WTC11 (cell line): ENCODE results near the gene PRSS27. TPM values are rescaled to one million over a fixed set of nuclear protein-coding genes. Genes with fewer than 3 reads are reported as not detected.

Source experiments
- ATAC-seq: fragments of 200-7000 bp; cut with Tn5 transposase; 2 replicates; pipeline ENCODE4 v1.10.0; 2021; ENCODE audit warnings: mild to moderate bottlenecking, moderate library complexity
- CTCF ChIA-PET: fragments of 300-600 bp; sonication (Branson Sonifier 250); formaldehyde crosslinking; loops from one replicate; lab custom pipeline; 2021; ENCODE audit warnings: antibody characterized with exemption; lab: Charles Lee
- POLR2A ChIA-PET: fragments of 350-600 bp; sonication (Branson Sonifier 250); formaldehyde crosslinking; loops from one replicate; lab custom pipeline; 2021; ENCODE audit warnings: antibody characterized with exemption; lab: Charles Lee
- DNase-seq: peaks from one replicate; pipeline ENCODE4 v3.0.0; 2021; ENCODE audit warnings: low spot score
- H3K27ac Mint-ChIP-seq: 2 replicates; pipeline ENCODE4 v1.8.0; 2021; ENCODE audit warnings: mixed read lengths
- H3K27me3 Mint-ChIP-seq: 2 replicates; pipeline ENCODE4 v1.8.0; 2021; ENCODE audit warnings: low read depth, mild to moderate bottlenecking, moderate library complexity, mixed read lengths
- H3K36me3 Mint-ChIP-seq: 2 replicates; pipeline ENCODE4 v1.8.0; 2021; ENCODE audit warnings: mixed read lengths
- H3K4me1 Mint-ChIP-seq: 2 replicates; pipeline ENCODE4 v1.8.0; 2022; ENCODE audit warnings: mixed read lengths
- H3K4me3 Mint-ChIP-seq: 2 replicates; pipeline ENCODE4 v1.8.0; 2021; ENCODE audit warnings: mild to moderate bottlenecking, moderate library complexity, mixed read lengths
- H3K9me3 Mint-ChIP-seq: 2 replicates; pipeline ENCODE4 v1.8.0; 2021; ENCODE audit warnings: mixed read lengths
- ESRRA ChIP-seq: sonication (generic); formaldehyde crosslinking; IDR thresholded peaks from 2 replicates; pipeline ENCODE4 v1.8.1; 2022; ENCODE audit warnings: mild to moderate bottlenecking, missing genetic modification reagents, borderline replicate concordance
- FOXJ3 ChIP-seq: sonication (generic); formaldehyde crosslinking; IDR thresholded peaks from 2 replicates; pipeline ENCODE4 v1.9.0; 2021; ENCODE audit warnings: missing genetic modification reagents, mild to moderate bottlenecking, borderline replicate concordance
- FOXK1 ChIP-seq: sonication (generic); formaldehyde crosslinking; IDR thresholded peaks from 2 replicates; pipeline ENCODE4 v1.8.0; 2022; ENCODE audit warnings: mild to moderate bottlenecking, moderate library complexity, missing genetic modification reagents
- total RNA-seq: library from RNA; stranded (reverse); gene quantifications from 3 replicates; pipeline ENCODE4 v1.2.3, GENCODE V29; 2021
- TF ChIP-seq, protein P1 (sequence below): sonication (generic); formaldehyde crosslinking; IDR thresholded peaks from 2 replicates; pipeline ENCODE4 v1.8.1; 2023; ENCODE audit warnings: mild to moderate bottlenecking, moderate library complexity, missing genetic modification reagents
- TF ChIP-seq, protein P2 (sequence below): sonication (generic); formaldehyde crosslinking; IDR thresholded peaks from 2 replicates; pipeline ENCODE4 v1.8.1; 2022; ENCODE audit warnings: mild to moderate bottlenecking, missing genetic modification reagents, moderate library complexity, borderline replicate concordance
- TF ChIP-seq, protein P3 (sequence below): sonication (generic); formaldehyde crosslinking; IDR thresholded peaks from 2 replicates; pipeline ENCODE4 v1.8.0; 2023; ENCODE audit warnings: missing genetic modification reagents, mild to moderate bottlenecking, borderline replicate concordance
- TF ChIP-seq, protein P4 (sequence below): sonication (generic); formaldehyde crosslinking; IDR thresholded peaks from 2 replicates; pipeline ENCODE4 v1.8.1; 2023; ENCODE audit warnings: mild to moderate bottlenecking, missing genetic modification reagents, moderate library complexity
- TF ChIP-seq, protein P5 (sequence below): sonication (generic); formaldehyde crosslinking; conservative IDR thresholded peaks from 2 replicates; pipeline ENCODE4 v1.8.1; 2023; ENCODE audit warnings: mild to moderate bottlenecking, low read depth, missing genetic modification reagents, moderate library complexity
- TF ChIP-seq, protein P6 (sequence below): fragments of 250-450 bp; sonication (Bioruptor Pico); IDR thresholded peaks from 2 replicates; pipeline ENCODE4 v1.9.0; 2021; ENCODE audit warnings: mild to moderate bottlenecking

PRSS27 gene
- total RNA-seq, 1 experiment from 2014 or later = 5.1 TPM

DNA sequence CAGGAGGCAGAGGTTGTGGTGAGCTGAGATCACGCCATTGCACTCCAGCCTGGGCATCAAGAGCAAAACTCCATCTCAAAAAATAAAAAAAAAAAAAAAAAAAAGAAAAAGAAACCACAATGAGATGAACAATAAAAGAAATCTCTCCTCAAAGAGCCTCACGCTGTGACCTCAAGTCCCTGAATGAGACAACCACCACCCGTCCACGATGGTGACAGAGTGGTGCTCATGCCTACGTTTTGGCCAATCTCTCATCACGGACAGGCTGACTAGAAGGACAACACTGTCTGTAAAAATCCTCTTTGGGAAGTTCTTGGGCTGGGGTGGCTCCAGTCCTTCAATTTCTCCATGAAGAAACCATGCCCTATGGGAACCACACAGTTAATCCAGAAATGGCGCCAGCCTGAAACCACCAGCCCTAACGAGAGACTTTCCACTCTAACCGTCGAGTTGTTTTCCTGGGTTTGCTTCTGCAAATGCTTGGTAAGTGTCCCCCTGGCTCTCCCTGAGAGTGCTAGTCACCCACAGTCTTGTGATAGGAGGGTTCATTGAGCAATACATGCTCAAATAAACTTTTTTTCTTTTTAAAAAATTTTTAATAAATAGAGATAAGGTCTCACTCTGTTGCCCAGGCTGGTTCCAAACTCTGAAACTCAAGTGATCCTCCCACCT lies 15.0 kb upstream of the PRSS27 start:
- ATAC-seq (no peak), DNase-seq (no peak)
- TF ChIP-seq FOXJ3 (CRISPR knock-in tag) = no peak
- TF ChIP-seq, protein P1, sequence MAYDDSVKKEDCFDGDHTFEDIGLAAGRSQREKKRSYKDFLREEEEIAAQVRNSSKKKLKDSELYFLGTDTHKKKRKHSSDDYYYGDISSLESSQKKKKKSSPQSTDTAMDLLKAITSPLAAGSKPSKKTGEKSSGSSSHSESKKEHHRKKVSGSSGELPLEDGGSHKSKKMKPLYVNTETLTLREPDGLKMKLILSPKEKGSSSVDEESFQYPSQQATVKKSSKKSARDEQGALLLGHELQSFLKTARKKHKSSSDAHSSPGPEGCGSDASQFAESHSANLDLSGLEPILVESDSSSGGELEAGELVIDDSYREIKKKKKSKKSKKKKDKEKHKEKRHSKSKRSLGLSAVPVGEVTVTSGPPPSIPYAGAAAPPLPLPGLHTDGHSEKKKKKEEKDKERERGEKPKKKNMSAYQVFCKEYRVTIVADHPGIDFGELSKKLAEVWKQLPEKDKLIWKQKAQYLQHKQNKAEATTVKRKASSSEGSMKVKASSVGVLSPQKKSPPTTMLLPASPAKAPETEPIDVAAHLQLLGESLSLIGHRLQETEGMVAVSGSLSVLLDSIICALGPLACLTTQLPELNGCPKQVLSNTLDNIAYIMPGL = no peak
- TF ChIP-seq, protein P2, sequence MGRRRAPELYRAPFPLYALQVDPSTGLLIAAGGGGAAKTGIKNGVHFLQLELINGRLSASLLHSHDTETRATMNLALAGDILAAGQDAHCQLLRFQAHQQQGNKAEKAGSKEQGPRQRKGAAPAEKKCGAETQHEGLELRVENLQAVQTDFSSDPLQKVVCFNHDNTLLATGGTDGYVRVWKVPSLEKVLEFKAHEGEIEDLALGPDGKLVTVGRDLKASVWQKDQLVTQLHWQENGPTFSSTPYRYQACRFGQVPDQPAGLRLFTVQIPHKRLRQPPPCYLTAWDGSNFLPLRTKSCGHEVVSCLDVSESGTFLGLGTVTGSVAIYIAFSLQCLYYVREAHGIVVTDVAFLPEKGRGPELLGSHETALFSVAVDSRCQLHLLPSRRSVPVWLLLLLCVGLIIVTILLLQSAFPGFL = no peak
- no peak for TF ChIP-seq FOXK1
- TF ChIP-seq, protein P3, sequence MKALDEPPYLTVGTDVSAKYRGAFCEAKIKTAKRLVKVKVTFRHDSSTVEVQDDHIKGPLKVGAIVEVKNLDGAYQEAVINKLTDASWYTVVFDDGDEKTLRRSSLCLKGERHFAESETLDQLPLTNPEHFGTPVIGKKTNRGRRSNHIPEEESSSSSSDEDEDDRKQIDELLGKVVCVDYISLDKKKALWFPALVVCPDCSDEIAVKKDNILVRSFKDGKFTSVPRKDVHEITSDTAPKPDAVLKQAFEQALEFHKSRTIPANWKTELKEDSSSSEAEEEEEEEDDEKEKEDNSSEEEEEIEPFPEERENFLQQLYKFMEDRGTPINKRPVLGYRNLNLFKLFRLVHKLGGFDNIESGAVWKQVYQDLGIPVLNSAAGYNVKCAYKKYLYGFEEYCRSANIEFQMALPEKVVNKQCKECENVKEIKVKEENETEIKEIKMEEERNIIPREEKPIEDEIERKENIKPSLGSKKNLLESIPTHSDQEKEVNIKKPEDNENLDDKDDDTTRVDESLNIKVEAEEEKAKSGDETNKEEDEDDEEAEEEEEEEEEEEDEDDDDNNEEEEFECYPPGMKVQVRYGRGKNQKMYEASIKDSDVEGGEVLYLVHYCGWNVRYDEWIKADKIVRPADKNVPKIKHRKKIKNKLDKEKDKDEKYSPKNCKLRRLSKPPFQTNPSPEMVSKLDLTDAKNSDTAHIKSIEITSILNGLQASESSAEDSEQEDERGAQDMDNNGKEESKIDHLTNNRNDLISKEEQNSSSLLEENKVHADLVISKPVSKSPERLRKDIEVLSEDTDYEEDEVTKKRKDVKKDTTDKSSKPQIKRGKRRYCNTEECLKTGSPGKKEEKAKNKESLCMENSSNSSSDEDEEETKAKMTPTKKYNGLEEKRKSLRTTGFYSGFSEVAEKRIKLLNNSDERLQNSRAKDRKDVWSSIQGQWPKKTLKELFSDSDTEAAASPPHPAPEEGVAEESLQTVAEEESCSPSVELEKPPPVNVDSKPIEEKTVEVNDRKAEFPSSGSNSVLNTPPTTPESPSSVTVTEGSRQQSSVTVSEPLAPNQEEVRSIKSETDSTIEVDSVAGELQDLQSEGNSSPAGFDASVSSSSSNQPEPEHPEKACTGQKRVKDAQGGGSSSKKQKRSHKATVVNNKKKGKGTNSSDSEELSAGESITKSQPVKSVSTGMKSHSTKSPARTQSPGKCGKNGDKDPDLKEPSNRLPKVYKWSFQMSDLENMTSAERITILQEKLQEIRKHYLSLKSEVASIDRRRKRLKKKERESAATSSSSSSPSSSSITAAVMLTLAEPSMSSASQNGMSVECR (CRISPR knock-in tag) = no peak
- TF ChIP-seq, protein P4, sequence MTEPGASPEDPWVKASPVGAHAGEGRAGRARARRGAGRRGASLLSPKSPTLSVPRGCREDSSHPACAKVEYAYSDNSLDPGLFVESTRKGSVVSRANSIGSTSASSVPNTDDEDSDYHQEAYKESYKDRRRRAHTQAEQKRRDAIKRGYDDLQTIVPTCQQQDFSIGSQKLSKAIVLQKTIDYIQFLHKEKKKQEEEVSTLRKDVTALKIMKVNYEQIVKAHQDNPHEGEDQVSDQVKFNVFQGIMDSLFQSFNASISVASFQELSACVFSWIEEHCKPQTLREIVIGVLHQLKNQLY (CRISPR knock-in tag) = no peak
- TF ChIP-seq, protein P5, sequence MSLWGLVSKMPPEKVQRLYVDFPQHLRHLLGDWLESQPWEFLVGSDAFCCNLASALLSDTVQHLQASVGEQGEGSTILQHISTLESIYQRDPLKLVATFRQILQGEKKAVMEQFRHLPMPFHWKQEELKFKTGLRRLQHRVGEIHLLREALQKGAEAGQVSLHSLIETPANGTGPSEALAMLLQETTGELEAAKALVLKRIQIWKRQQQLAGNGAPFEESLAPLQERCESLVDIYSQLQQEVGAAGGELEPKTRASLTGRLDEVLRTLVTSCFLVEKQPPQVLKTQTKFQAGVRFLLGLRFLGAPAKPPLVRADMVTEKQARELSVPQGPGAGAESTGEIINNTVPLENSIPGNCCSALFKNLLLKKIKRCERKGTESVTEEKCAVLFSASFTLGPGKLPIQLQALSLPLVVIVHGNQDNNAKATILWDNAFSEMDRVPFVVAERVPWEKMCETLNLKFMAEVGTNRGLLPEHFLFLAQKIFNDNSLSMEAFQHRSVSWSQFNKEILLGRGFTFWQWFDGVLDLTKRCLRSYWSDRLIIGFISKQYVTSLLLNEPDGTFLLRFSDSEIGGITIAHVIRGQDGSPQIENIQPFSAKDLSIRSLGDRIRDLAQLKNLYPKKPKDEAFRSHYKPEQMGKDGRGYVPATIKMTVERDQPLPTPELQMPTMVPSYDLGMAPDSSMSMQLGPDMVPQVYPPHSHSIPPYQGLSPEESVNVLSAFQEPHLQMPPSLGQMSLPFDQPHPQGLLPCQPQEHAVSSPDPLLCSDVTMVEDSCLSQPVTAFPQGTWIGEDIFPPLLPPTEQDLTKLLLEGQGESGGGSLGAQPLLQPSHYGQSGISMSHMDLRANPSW (CRISPR knock-in tag) = no peak
- ChIA-PET POLR2A (interaction anchor here (1.5 kb wide), 1 partner anchor 17 kb away, joined by 3 read pairs; no protein-coding TSS in a partner anchor), CTCF (no interaction called here)
- peaks cover 7% of the 10 kb centered on the region for H3K27me3 Mint-ChIP-seq
- no peak overlapping the region for H3K4me3 Mint-ChIP-seq
- H3K9me3 Mint-ChIP-seq = no peaks in the 10 kb centered on the region
- H3K36me3 Mint-ChIP-seq = no peaks in the 10 kb centered on the region
- no peak overlapping the region for H3K27ac Mint-ChIP-seq
- no peaks in the 10 kb centered on the region for H3K4me1 Mint-ChIP-seq

DNA sequence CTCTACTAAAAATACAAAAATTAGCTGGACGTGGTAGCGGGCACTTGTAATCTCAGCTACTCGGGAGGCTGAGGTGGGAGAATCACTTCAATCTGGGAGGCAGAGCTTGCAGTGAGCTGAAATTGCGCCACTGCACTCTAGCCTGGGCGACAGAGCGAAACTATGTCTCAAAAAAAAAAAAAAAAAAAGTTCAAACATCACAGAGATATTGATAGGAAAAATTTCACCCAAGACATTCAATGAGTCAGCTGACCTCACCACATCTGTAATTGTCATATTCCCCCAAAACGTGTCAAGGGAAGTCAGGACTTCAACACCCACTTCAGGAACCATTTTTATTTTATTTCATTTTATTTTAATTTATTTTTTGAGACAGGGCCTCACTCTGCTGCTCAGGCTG lies 8.0 kb upstream of the PRSS27 start:
- Mint-ChIP-seq H3K9me3 (no peaks in the 10 kb centered on the region), H3K36me3 (no peaks in the 10 kb centered on the region), H3K27ac (no peak overlapping the region)
- no peak for DNase-seq
- CTCF ChIA-PET = interaction anchor here (0.6 to 0.8 kb wide), 3 partner anchors 18 to 253 kb away, joined by 3 to 4 read pairs (median 4); partner anchors contain the start of gene TBC1D24
- POLR2A ChIA-PET = no interaction called here
- no peak for TF ChIP-seq ESRRA (CRISPR knock-in tag)
- TF ChIP-seq, protein P6, sequence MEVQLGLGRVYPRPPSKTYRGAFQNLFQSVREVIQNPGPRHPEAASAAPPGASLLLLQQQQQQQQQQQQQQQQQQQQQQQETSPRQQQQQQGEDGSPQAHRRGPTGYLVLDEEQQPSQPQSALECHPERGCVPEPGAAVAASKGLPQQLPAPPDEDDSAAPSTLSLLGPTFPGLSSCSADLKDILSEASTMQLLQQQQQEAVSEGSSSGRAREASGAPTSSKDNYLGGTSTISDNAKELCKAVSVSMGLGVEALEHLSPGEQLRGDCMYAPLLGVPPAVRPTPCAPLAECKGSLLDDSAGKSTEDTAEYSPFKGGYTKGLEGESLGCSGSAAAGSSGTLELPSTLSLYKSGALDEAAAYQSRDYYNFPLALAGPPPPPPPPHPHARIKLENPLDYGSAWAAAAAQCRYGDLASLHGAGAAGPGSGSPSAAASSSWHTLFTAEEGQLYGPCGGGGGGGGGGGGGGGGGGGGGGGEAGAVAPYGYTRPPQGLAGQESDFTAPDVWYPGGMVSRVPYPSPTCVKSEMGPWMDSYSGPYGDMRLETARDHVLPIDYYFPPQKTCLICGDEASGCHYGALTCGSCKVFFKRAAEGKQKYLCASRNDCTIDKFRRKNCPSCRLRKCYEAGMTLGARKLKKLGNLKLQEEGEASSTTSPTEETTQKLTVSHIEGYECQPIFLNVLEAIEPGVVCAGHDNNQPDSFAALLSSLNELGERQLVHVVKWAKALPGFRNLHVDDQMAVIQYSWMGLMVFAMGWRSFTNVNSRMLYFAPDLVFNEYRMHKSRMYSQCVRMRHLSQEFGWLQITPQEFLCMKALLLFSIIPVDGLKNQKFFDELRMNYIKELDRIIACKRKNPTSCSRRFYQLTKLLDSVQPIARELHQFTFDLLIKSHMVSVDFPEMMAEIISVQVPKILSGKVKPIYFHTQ (CRISPR knock-in tag) = no peak
- TF ChIP-seq, all 79 proteins: peak for 0
- H3K27me3 Mint-ChIP-seq = peaks cover 7% of the 10 kb centered on the region
- H3K4me1 Mint-ChIP-seq = no peaks in the 10 kb centered on the region
- ATAC-seq = no peak
- H3K4me3 Mint-ChIP-seq = no peak overlapping the region
